GM19239 (cell line): Measurements from ENCODE around the gene LHPP.

Experiments used
- DNase-seq: peaks from one replicate; pipeline ENCODE4 v3.0.0; 2011; ENCODE audit warnings: low spot score; ENCODE audit not compliant: insufficient read length
- FAIRE-seq: peaks from 2 replicates; lab custom pipeline; 2011; peaks lifted over from hg19 to GRCh38; lab: Jason Lieb, UNC

The LHPP gene

GRCh38 chr10:124516746-124517397 is 55.2 kb downstream of the LHPP start:
- no peak for DNase-seq
- no peak for FAIRE-seq

GRCh38 chr10:124517461-124517860 is 55.8 kb downstream of the LHPP start:
- FAIRE-seq, result no peak
- DNase-seq, result no peak

- DNase-seq (no peak), FAIRE-seq (no peak)
Observed at GRCh38 chr10:124517931-124518330, 56.3 kb downstream of the LHPP start.

- FAIRE-seq (no peak), DNase-seq (no peak)
Observed at GRCh38 chr10:124518366-124518765, 56.7 kb downstream of the LHPP start.

GRCh38 chr10:124520558-124521428 is 59.2 kb downstream of the LHPP start:
- FAIRE-seq, result no peak
- no peak for DNase-seq

GRCh38 chr10:124521429-124521871 is 59.8 kb downstream of the LHPP start:
- FAIRE-seq (no peak), DNase-seq (no peak)

GRCh38 chr10:124522131-124522932 is 60.7 kb downstream of the LHPP start:
- no peak for DNase-seq
- no peak for FAIRE-seq

- DNase-seq (no peak), FAIRE-seq (peak; percentile 11)
Observed at GRCh38 chr10:124522933-124523871, 61.6 kb downstream of the LHPP start.

- DNase-seq, result no peak
- no peak for FAIRE-seq
Observed at GRCh38 chr10:124523901-124524300, 62.3 kb downstream of the LHPP start.

GRCh38 chr10:124524991-124525653 is 63.5 kb downstream of the LHPP start:
- FAIRE-seq, result no peak
- no peak for DNase-seq

GRCh38 chr10:124525751-124526600 is 64.4 kb downstream of the LHPP start:
- FAIRE-seq, result no peak

GRCh38 chr10:124526621-124527267 is 65.1 kb downstream of the LHPP start:
- FAIRE-seq, result no peak
- DNase-seq, result no peak

More at GRCh38 chr10:124525751-124526600, 64.4 kb downstream of the LHPP start:
- no peak for DNase-seq

- no peak for DNase-seq
- FAIRE-seq, result no peak
Observed at GRCh38 chr10:124527874-124528395, 66.3 kb downstream of the LHPP start.

- DNase-seq (no peak), FAIRE-seq (no peak)
Observed at GRCh38 chr10:124529661-124530214, 68.1 kb downstream of the LHPP start.

- peak; percentile 96 for DNase-seq
- peak; percentile 89 for FAIRE-seq
Observed at GRCh38 chr10:124530215-124530665, 68.6 kb downstream of the LHPP start.

- DNase-seq (no peak), FAIRE-seq (no peak)
Observed at GRCh38 chr10:124530816-124531215, 69.2 kb downstream of the LHPP start.

- no peak for DNase-seq
- peak; percentile 37 for FAIRE-seq
Observed at GRCh38 chr10:124532106-124532641, 70.6 kb downstream of the LHPP start.
